HG03108 (cell line): ENCODE measurements around the gene ALG11.
"Not testable (repeated sequence)": the region's sequence is repeated elsewhere in the genome, so short reads cannot be mapped to it uniquely, and the experiment has no call there.

ENCODE experiments used
- ATAC-seq: cut with Tn5 transposase; IDR thresholded peaks from one replicate; pipeline ENCODE4 v1.9.1; 2021; ENCODE audit warnings: moderate library complexity; ENCODE audit not compliant: unreplicated experiment

The ALG11 gene, protein sequence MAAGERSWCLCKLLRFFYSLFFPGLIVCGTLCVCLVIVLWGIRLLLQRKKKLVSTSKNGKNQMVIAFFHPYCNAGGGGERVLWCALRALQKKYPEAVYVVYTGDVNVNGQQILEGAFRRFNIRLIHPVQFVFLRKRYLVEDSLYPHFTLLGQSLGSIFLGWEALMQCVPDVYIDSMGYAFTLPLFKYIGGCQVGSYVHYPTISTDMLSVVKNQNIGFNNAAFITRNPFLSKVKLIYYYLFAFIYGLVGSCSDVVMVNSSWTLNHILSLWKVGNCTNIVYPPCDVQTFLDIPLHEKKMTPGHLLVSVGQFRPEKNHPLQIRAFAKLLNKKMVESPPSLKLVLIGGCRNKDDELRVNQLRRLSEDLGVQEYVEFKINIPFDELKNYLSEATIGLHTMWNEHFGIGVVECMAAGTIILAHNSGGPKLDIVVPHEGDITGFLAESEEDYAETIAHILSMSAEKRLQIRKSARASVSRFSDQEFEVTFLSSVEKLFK

DNA sequence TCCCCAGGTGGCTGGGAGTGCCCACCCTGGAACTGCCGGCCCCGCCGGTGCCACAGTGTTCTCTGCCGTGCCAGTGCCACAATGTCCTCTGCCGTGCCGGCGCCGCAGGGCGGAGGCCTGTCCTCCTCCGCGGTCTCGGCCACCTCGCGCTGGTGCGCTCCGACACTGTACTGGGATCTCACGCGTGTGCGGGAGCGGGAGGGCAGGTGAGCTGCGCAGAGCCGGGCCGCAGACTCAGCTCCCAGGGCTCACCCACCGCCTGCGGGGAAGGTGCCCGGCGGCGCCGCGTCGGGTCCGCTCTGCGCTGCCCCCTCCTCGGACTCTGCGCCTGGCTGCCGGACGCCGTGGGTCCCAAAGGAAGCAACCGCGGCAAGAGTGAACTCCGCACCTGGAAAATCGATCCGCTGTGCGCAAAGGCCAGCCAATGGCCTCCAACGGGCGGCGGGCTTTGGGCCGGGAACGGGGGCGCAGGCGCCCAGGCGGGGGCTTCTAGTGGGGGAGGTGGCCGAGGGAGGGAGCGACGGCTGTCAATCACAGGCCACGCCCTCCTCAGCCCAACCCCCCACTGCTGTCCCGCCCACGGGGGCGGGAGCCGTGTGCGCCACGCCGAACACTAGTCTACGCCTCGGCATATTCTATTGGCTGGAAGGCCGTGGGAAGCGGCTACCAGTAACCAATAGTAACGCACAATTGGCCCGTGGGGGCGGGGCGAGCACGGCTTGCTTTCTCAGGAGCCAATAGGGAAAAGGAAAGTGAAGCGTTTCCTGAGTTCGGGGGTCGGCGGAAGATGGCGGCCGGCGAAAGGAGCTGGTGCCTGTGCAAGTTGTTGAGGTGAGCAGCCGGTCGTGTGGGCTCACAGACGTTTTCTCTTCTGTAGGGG is at the start of gene ALG11:
Gene ALG11 (plus strand): TSS at position 767 of the 880 bp plus-strand sequence. CDS start 21 bp downstream, at position 788.
- peak; percentile 99 for ATAC-seq

DNA sequence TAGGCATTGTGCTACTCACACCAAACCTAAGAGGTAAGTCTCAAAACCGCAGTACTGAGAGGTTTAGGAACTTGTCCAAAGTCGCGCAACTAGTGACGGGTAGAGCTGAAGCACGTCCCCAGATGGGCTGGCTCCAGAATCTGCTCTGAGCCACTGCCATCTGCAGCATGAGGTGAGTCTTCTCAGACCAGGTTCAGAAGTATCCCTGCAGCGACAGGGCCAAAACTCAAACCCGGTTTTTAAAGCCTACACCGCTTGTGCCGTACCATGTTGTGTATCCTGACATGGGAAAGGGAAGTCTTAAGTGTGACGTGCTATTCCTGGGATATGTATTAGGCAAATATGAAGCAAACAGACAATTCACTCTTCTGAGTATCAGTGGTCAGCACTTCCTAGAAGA is 46.0 kb upstream of the ALG11 start:
- no peak for ATAC-seq

DNA sequence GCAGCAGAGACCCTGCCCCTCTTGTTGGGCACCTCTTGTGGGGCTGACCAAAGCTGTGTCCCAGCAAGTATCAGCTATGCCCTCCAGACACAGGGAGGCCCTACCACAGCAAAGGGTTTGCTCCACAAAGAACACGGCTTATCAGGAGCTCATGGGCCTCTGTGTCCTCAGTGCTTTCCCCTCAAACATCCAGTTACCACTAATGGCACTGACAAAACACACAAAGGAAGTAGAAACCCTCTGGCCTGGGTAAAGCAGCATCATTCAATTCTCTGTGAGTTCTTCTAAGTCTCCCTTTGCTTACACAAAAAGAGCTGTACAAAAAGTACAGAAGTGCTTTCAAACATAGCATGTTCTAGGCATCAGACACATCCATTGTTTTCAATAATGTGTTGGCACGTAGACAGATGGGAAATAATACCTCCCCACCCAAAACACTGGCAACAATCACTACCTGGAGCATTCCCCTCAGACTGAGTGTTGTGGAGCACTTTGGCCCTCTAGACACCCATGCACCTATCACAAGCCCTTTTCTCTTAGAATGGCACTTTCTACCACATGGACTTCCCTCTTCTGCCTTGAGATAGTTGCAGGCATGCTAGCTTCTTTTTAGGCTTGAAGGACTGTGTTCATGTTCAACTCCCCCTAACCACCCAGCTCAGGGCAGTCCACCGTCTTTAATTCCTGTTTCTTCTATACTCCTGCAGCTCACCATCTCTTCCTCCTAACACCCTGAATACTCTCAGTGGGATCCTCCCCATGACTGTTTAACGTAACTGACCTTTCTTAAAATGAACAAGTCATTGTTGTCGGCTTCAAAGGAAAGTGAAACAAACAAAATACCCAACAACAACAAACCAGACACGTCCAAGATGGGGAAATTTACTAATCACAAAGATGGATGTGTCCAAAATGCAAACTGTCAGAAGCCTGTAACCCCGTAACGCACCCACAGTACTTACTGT is 44.4 kb upstream of the ALG11 start:
- no peak for ATAC-seq

DNA sequence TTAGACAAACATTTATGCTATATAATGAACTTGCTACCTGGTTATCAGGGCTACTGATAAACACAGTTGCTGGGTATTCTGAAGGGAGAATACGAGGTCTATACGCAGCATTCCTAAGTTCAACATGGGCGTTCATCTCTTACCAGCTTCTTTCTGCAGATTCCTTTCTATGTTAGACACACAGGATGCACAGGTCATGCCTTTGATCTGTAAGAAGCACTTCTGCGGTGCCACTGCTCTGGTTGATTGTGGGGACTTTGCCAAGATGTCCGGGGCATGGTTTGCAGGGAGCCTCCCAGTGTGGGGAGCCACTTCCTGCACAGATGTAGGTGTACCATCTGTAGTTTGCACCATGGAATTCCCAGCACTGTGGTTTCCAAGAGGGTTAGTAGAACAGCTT is 41.8 kb upstream of the ALG11 start:
- no peak for ATAC-seq

DNA sequence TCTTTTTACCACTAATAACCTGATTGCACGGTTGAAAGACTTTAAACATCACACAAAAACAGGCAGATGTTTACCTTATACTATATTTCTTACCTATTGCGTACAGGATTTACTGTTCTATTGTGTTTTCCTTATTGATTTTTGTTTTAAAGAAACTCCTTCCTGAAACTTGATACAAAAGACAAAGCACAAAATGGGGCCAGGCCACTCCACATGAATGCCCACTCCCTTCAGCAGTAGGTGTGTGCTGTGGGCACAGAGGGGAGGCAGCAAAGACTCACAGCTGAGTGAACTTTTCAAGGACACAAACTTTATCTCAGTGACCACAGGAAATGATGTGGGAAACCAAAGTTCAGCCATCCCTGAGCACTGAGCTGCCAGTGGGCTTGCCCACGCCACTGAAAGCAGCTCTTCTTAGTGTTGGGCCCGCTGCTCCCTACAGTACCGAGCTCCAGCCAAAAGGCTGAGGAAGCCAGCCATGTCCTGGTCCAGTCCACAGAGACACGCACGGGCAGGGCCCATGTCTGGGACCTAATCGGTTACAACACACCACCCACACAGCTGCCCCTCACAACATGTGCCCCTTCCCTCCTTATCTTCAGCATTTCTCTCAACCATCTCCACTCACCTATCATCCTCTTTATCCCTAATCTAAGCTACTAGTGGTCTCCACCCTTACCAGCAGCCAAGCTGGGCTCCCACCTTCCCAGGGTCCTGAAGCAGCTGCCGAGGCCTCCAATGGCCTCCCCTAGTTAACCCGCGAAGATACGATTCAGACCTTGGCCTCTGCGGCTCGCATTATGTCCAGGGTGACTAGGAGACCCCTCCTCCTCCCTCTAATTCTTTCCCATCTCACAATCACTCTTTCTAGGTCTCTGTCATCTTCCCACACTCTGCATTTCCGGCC is 40.4 kb upstream of the ALG11 start:
- ATAC-seq = no peak

DNA sequence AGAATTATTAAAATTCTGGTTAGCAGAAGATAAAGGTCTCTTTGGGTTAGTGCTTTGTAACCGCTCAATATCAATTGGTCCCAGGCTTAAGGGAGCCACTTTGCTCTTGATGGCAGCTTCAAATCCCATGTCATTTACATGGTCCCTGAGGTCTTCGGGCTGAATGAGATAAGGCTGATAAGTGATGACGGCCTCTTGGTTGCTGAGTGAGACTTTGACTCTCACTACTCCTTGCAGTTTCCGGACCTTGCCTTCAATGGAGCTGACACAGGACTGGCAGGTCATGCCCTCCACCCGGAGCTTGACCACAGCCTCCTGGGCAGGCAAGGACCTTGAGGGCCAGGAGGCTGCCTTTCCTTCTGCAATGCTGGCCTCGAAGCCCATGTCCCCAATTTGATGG is 37.7 kb upstream of the ALG11 start:
- ATAC-seq = no peak

DNA sequence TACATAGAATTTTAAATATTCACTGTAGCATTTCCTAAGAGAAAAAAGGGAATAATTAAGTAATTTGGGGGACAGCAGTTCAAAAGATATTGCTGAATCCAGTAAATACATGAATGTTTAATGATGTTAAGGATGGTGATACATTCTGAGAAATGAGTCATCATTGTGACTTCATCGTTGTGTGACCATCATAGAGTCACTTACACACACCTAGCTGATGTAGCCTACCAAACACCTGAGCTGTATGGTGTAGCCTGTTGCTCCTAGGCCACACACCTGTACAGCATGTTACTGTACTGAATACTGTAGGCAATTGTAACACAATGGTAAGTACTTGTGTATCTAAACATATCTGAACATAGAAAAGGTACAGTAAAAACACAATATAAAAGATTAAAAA is 35.8 kb upstream of the ALG11 start:
- ATAC-seq = no peak

DNA sequence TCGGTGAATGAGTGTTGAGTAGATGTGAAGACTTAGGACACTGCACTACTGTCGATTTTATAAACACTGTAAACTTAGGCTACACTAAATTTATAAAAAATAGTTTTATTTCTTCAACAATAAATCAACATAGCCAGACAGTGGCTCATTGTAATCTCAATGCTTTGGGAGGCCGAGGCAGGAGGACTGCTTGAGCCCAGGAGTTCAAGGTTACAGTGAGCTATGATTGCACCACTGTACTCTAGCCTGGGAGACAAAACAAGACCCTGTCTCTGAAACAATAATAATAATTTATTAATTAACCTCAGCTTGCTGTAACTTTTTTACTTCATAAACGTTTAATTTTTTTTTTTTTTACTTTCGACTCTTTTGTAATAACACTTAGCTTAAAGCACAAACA is 35.3 kb upstream of the ALG11 start:
- no peak for ATAC-seq

DNA sequence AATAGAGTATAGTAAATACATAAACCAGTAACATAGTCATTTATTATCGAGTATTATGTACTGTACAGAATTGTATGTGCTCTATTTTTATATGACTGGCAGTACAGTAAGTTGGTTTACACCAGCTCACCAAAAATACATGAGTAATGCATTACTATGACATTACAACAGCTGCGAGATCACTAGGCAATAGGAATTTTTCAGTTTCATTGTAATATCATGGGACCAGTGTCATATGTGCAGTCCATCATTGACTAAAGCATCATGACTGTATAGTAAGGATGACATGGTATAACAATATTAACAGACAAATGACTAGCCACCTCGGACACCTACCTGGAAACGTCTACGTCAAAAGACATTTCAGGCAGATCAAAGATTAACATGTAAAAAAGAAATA is 34.6 kb upstream of the ALG11 start:
- no peak for ATAC-seq

DNA sequence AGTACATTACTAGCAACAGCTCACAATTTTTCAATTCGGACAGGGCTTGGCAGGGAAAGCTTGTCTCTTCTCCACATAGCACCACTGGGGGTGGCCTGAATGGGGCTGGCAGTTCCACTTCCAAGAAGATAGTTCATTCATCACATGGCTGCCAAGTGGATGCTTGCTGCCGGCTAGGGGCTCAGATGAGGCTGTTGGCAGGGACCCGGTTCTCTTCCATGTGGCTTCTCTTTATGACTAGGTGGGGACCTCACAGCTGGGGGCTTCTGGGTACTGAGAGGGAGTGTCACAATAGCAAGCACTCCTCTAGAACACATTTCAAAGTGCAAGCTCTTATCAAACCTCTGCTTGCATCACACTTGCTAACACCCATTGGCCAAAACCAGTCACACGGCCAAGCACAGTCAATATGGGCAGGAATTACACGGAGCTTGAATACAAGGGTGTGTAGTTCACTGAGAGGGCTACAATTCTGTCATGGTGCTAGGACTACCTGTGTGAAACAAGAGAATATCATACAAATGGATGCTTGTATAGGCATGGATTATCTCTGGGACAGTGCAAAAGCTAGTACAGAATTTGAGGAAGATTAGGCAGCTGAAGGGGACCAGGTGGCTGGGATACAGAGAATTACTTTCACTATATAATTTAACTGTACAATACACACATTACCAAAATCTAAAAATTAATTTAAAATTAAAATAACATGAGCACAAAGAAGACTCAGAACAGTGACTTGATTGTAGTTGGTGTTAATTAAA is 33.2 kb upstream of the ALG11 start:
- ATAC-seq = no peak

DNA sequence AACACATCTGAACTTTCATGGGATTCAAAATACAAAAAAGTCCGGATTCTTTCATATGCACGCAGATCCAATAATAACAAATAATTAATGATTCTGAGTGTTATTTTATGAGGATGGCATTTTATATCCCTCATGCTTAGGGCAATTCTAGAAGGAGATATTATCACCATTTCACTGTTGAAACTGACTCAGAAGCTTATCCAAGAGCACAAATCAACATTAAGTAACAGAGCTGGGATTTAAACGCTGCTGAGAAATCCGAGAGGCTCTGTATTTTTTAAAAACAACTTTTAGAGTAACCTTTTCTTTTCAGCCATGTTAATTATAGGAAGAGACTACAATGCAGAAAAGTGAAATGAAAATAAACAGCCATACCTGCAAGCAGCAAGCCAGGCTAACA is 31.3 kb upstream of the ALG11 start:
- no peak for ATAC-seq

DNA sequence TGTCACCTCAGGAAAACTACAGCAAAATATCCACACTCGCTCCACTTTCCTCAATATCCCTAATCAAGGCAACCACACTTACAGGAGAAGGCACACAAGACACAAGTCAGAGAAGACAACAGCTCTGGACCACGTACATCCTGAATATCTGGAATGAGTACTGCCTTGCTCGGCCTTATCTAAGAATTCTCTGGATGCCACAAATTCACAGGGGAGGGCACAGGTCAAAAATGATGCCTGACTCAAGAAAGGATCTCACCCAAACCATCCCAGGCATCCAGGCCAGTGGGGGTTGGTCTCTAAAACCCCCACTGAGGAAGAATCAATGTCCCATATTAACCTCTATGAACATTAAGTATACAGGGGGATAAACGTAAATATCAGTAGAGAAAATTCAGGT is 30.8 kb upstream of the ALG11 start:
- no peak for ATAC-seq

DNA sequence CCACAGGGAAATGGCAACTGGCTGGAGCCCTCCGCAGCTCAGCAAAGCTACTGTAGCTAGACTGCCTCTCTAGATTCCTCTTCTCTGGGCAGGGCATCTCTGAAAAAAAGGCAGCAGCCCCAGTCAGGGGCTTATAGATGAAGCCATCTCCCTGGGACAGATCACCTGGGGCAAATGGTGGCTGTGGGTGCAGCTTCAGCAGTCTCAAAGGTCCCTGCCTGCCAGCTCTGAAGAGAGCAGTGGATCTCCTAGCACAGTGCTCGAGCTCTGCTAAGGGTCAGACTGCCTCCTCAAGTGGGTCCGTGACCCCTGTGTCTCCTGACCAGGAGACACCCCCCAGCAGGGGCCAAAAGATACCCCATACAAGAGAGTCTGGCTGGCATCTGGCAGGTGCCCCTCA is 28.9 kb upstream of the ALG11 start:
- not testable (repeated sequence) for ATAC-seq

DNA sequence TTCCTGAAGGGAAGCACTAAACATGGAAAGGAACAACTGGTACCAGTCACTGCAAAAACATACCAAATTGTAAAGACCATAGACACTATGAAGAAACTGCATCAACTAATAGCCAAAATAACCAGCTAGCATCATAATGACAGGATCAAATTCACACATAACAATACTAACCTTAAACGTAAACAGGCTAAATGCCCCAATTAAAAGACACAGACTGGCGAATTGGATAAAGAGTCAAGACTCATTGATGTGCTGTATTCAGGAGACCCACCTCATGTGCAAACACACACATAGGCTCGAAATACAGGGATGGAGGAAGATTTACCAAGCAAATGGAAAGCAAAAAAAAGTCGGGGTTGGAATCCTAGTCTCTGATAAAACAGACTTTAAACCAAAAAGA is 27.3 kb upstream of the ALG11 start:
- ATAC-seq = not testable (repeated sequence)

DNA sequence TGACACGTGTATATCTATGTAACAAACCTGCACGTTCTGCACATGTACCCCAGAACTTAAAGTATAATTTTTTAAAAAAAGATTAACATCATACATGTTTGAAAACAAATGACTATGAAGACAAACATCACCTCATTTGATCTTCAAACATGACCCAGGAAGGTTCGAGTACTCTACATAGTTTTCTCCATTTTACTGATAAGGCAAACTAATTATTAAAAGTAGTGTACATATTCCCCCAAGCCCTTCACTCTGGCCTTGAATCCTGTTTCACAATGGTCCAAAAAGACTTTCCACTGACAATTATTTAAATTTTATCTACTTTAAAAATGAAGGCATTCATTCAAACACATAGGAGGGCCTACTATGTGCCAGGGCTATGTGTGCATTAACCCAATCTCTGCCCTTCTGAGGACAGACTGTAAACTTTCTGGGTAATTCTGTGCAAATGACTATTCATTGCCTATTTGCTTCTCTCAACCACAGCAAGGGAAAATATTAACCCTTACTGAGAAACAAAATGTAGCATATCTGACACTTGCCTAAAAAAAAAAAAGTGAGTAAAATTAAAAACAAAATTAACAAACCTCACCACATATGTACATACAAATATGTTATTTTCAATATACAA is 23.1 kb upstream of the ALG11 start:
- ATAC-seq = no peak

DNA sequence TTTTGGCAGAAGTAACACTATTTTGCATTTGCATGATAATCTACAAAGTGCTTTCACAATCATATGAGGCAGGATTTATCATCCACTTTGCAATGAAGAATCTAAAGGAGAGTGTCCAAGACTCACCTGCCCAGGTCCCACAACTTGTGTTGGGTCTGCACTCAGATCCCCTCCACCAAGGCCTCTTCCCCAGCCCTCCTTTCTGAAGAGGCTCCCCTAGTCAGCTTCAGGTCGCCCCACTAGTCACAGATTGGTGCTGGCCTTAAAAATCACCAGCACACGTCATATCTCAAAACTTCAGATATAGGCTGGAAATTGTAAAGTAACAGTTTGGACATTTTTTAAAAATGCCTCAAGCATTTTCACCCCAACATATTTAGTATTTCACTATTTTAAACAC is 18.5 kb upstream of the ALG11 start:
- ATAC-seq = no peak

DNA sequence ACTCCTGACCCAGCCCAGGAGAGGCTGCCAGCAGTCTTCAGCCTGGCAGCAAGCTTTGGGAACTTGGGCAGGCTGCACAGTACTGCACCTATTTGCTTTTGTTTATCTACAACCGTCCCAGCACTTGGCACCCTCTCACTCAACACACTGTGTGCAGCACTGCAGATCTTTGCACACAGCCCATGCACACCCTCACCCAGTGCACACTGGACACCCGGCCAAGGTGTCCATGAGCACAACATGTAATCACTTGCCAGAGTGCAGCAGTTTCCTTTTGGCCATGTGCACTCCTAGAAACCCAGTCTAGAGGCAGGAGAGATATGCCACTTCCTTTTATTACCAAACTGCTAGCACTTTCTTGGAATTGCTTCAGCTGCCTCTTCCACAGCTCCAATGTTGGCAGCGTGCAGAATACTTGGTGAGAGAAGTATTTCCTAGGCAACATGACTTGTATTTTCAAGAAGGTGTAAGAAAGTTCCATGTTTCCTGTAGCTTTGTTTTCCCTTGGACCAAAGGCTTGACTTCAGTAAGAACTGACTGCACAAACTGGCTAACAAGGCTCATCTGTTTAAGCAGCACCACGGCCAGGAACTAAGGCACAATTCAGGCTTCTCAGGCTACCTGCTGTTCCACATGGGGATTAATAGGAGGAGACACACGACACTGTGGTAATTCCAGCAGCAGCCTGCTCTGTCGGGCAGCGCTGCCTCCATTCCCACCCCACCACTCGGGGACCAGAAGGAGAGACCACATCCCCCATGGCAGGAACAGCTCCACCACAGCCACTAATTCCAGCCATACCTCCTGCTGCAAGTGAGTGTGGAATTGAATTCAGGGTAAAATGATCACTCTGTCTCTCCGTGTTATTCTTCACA is 16.3 kb upstream of the ALG11 start:
- ATAC-seq = no peak

DNA sequence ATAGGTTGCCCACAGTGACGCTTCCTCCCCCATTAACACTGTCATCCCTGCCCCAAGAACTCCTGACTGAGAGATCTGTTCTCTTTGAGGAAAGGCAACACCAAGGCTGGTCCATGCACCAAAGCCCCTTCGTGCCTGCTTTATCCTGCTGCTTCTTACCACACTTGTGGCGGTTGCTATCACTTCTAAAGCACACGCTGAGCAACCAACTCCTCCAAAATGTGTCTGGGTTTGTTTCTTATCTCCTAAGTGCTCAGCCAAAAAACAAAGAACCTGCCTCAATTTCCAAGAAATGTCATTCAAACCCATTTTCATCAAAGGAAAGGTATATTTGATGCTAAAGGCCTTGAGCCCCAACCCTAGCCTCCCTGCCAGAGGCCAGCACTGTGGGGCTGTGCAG is 15.6 kb upstream of the ALG11 start:
- ATAC-seq = no peak
